GM12875 (cell line): ENCODE results near the gene CYP21A2.
"Not testable (repeated sequence)": the region's sequence is repeated elsewhere in the genome, so short reads cannot be mapped to it uniquely, and the experiment has no call there.

Source experiments
- H3K4me3 ChIP-seq: one replicate; pipeline ENCODE4 v1.5.1; 2011; ENCODE audit warnings: low read depth, low read length, control low read depth

The CYP21A2 gene

DNA sequence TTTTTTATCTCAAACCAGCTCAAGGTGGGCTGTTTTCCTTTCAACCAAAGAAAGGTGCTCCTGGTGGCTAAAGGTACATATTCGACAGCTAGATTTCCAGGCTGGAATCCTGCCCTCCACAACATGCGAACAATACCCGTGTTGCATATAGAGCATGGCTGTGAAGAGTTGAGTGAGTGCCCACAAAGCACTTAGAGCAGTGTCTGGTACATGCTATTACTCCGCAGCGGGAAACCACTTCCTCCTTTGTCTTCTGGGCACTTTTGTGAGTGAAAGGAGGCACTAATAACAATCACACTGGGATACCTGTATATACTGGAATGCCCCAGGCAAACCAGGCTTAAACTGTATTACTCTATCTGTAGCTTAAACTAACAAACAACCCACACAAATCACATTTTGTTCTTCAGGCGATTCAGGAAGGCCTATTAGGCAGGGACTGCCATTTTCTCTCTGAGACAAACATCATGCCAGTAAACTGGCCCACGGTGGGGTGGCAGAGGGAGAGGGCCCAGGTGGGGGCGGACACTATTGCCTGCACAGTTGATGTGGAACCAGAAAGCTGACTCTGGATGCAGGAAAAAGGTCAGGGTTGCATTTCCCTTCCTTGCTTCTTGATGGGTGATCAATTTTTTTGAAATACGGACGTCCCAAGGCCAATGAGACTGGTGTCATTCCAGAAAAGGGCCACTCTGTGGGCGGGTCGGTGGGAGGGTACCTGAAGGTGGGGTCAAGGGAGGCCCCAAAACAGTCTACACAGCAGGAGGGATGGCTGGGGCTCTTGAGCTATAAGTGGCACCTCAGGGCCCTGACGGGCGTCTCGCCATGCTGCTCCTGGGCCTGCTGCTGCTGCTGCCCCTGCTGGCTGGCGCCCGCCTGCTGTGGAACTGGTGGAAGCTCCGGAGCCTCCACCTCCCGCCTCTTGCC is at the start of gene CYP21A2:
TSS of gene CYP21A2 (plus strand) at position 818 of the 927 bp plus-strand sequence. CDS start at position 826, 8 bp downstream.
- not testable (repeated sequence) for H3K4me3 ChIP-seq

DNA sequence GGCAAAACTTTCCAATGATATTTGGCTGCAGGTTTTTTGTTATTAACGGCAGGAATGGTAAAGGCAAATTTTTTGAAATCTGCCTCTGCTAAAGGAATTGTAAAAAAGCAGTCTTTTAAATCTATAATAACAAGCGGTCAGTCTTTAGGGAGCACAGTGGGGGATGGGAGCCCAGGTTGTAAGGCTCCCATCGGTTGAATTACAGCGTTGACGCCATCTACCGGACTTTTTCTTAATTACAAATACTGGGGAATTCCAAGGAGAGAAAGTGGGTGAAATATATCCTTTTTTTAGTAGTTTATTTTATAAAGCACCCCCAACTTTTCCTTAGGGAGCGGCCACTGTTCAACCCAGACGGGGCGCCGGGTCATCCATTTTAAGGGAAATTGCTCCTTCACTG is 48.9 kb upstream of the CYP21A2 start:
- H3K4me3 ChIP-seq, result not testable (repeated sequence)

- H3K4me3 ChIP-seq, result not testable (repeated sequence)
Observed at GRCh38 chr6:31994421-31994820, 43.8 kb upstream of the CYP21A2 start.

DNA sequence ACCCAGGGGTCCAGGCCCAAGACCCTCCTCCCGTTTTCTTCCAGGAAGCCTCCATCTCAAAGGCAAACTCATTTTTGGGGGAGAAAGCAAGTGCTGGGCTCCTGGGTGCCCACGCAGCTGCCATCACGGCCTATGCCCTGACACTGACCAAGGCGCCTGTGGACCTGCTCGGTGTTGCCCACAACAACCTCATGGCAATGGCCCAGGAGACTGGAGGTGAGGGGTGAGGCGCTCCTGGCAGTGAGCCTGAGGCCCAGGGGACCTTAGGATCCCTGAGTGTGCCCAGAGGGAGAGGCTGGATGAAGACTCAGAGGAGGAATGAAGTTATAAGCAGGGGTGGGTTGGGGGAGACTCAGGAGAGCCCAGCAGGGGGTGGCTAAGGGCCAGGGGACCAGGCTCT is 41.8 kb upstream of the CYP21A2 start:
- not testable (repeated sequence) for H3K4me3 ChIP-seq

- not testable (repeated sequence) for H3K4me3 ChIP-seq
Observed at GRCh38 chr6:32002546-32003268, 35.5 kb upstream of the CYP21A2 start.

DNA sequence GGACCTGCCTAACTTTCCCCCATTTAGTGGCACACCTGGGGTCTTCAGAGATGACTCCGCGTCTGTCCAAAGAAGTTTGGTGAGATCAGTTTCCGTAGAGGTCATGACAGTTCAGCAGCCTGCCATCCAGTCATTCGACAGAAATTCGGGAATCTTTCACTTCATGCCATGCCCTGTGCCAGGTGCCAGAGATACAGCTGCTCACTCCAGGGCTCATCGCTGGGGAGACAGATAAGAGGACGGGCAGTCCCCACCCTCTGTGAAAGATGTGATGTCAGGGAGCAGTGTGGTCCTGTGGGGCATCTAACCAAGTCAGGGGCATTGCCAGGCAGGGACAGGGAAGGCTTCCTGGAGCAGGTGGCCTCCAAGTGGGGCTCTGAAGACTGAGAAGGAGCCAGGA is 34.9 kb upstream of the CYP21A2 start:
- not testable (repeated sequence) for H3K4me3 ChIP-seq

GRCh38 chr6:32004393-32004792 is 33.8 kb upstream of the CYP21A2 start:
- H3K4me3 ChIP-seq, result not testable (repeated sequence)

DNA sequence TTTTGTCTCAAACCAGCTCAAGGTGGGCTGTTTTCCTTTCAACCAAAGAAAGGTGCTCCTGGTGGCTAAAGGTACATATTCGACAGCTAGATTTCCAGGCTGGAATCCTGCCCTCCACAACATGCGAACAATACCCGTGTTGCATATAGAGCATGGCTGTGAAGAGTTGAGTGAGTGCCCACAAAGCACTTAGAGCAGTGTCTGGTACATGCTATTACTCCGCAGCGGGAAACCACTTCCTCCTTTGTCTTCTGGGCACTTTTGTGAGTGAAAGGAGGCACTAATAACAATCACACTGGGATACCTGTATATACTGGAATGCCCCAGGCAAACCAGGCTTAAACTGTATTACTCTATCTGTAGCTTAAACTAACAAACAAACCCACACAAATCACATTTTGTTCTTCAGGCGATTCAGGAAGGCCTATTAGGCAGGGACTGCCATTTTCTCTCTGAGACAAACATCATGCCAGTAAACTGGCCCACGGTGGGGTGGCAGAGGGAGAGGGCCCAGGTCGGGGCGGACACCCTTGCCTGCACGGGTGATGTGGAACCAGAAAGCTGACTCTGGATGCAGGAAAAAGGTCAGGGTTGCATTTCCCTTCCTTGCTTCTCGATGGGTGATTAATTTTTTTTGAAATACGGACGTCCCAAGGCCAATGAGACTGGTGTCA is 33.2 kb upstream of the CYP21A2 start:
- not testable (repeated sequence) for H3K4me3 ChIP-seq

DNA sequence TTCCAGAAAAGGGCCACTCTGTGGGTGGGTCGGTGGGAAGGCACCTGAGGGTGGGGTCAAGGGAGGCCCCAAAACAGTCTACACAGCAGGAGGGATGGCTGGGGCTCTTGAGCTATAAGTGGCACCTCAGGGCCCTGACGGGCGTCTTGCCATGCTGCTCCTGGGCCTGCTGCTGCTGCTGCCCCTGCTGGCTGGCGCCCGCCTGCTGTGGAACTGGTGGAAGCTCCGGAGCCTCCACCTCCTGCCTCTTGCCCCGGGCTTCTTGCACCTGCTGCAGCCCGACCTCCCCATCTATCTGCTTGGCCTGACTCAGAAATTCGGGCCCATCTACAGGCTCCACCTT is 32.7 kb upstream of the CYP21A2 start:
- H3K4me3 ChIP-seq, result not testable (repeated sequence)

- not testable (repeated sequence) for H3K4me3 ChIP-seq
Observed at GRCh38 chr6:32005991-32006529, 32.2 kb upstream of the CYP21A2 start.

- H3K4me3 ChIP-seq, result not testable (repeated sequence)
Observed at GRCh38 chr6:32007086-32007485, 31.1 kb upstream of the CYP21A2 start.

- H3K4me3 ChIP-seq, result not testable (repeated sequence)
Observed at GRCh38 chr6:32008037-32008436, 30.2 kb upstream of the CYP21A2 start.

- not testable (repeated sequence) for H3K4me3 ChIP-seq
Observed at GRCh38 chr6:32008616-32009015, 29.6 kb upstream of the CYP21A2 start.

- not testable (repeated sequence) for H3K4me3 ChIP-seq
Observed at GRCh38 chr6:32009537-32009936, 28.7 kb upstream of the CYP21A2 start.

DNA sequence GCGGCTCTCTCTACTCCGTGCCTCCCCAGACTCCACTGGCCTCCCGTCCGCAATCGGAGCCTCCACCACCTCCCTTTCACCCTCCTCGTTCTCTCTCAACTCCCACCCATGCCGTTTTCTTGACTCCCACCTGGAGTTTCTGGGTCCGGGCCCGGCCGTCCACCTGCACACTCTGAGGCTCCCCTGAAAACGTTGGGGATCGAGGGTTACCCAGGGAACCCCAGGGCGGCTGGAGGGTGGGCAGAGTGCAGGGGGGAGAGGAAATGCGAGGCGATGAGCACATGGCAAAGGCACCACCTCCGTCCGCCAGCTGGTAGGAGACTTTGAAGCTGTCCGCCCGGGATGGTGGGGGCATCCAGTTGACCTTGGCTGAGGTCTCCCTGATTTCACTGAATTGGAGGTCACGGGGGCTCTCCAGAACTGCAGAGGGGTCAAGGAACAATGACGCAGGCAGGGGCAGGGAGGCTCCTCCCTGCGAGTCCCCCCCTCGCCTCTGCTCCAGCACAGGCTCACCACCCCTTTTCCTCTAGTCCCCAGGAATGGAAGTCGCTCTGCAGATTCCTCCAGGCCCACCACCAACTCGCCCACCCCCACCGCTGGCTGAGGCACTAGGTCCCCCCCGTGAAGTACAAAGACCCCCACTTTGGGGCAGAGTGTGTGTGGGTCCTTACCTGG is 27.2 kb upstream of the CYP21A2 start:
- H3K4me3 ChIP-seq, result not testable (repeated sequence)

DNA sequence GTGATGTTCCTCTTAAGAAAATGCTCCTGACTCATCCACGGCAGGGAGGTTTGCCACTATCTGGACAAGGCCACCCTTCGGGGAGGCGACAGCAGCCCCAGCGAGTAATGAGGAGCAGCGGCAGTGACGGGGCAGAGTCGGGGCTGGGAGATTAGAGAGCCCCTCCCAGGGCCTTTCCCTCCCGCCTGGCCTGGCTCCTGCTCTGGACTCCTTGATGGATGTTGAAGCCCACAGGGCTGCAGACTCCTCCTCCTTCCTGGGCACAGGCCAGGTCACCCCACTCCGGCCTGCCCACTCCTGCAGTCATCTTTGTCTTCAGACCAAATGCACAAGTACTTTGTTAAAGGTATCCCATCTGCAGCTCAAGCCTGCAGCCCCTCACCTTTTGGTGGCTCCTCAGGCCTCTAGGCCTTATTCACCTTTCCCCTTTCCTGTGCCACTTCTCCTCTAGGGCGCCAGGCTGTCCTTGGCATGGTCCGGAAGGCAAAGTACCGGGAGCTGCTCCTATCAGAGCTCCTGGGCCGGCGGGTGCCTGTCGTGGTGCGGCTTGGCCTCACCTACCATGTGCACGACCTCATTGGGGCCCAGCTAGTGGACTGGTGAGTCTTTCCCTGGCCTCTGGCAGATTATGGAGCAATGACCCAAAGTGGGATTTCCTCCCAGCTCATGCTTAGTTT is 25.1 kb upstream of the CYP21A2 start:
- H3K4me3 ChIP-seq, result not testable (repeated sequence)

DNA sequence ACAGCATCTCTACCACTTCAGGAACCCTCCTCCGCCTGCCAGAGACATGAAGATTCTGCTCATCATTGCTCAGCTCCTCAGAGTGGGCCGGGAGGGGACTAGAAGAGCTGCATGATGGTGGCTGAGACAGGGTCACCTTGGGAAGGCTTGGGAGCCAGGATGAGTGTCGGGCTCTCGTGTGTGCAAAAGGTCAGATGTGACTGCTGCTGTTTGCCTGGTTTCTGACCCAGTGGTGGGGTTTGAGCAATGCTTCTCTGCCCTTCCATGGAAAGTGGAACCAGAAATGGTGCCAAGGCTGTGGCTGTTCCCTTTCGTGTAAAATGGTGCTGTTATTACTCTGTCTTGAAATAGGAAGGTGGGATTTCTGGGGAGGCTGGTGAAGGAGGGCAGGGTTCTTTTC is 24.5 kb upstream of the CYP21A2 start:
- H3K4me3 ChIP-seq, result not testable (repeated sequence)

GRCh38 chr6:32014547-32014946 is 23.7 kb upstream of the CYP21A2 start, which contains the start of gene C4B:
C4B (plus strand) TSS chr6:32014795; CDS start chr6:32014846, 51 bp downstream.
- H3K4me3 ChIP-seq, result not testable (repeated sequence)

DNA sequence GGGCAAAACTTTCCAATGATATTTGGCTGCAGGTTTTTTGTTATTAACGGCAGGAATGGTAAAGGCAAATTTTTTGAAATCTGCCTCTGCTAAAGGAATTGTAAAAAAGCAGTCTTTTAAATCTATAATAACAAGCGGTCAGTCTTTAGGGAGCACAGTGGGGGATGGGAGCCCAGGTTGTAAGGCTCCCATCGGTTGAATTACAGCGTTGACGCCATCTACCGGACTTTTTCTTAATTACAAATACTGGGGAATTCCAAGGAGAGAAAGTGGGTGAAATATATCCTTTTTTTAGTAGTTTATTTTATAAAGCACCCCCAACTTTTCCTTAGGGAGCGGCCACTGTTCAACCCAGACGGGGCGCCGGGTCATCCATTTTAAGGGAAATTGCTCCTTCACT is 16.1 kb upstream of the CYP21A2 start:
- not testable (repeated sequence) for H3K4me3 ChIP-seq

- not testable (repeated sequence) for H3K4me3 ChIP-seq
Observed at GRCh38 chr6:32028631-32029030, 9.6 kb upstream of the CYP21A2 start.
